Vagina (tissue), 2 donors: ENCODE measurements around the gene ADGRL3. TPM values are rescaled to one million over a fixed set of nuclear protein-coding genes. Genes with fewer than 3 reads are reported as not detected.

Experiments used
- DNase-seq, 2 donors: peaks; one replicate each; pipeline ENCODE4 v3.0.0-alpha.2; 2017; ENCODE audit errors: extremely low spot score in 2 of 2
- H3K27ac ChIP-seq: fragments of 200-600 bp; sonication (generic); one replicate; pipeline ENCODE4 v1.5.1; 2019
- H3K27me3 ChIP-seq: fragments of 200-600 bp; sonication (generic); one replicate; pipeline ENCODE4 v1.5.1; 2019
- H3K36me3 ChIP-seq, 2 donors: fragments of 200-600 bp; sonication (generic); one replicate each; pipeline ENCODE4 v1.5.1; 2017 to 2019
- H3K4me1 ChIP-seq: fragments of 200-600 bp; sonication (generic); one replicate; pipeline ENCODE4 v1.5.1; 2019
- H3K4me3 ChIP-seq, 2 donors: fragments of 200-600 bp; sonication (generic); 1 replicate in 1 of 2; 2 replicates in 1 of 2; pipeline ENCODE4 v1.5.1; 2016 to 2019
- H3K9me3 ChIP-seq: fragments of 200-600 bp; sonication (generic); one replicate; pipeline ENCODE4 v1.5.1; 2019
- POLR2A ChIP-seq, 2 donors: fragments of 450-650 bp; IDR thresholded peaks; one replicate each; pipeline ENCODE4 v1.6.1; 2017; ENCODE audit warnings: antibody characterized with exemption in 2 of 2, mild to moderate bottlenecking in 2 of 2, moderate library complexity in 2 of 2
- POLR2AphosphoS5 ChIP-seq, 2 donors: sonication (generic); formaldehyde crosslinking; IDR thresholded peaks; one replicate each; pipeline ENCODE4 v1.9.0; 2017; ENCODE audit warnings: antibody characterized with exemption in 2 of 2, mild to moderate bottlenecking in 2 of 2, low read depth in 1 of 2; ENCODE audit not compliant: insufficient read depth in 1 of 2
- intact Hi-C: fragments of 100-400 bp; cut with DNase I; formaldehyde crosslinking; loops from one replicate; pipeline ENCODE4 v1.15.1; 2023
- total RNA-seq: library from RNA; depleted of rRNA; stranded (reverse); fragments of >200 nt; gene quantifications from one replicate; pipeline ENCODE4 v1.2.3, GENCODE V29; 2016
- TF ChIP-seq, protein P1 (sequence below), 3 experiments: fragments of 450-650 bp in 2 of 3; fragments of 200-600 bp in 1 of 3; sonication (generic) in 1 of 3; IDR thresholded peaks; one replicate each; pipeline ENCODE4 v1.5.1; 2017 to 2019; ENCODE audit warnings: antibody characterized with exemption in 3 of 3, mild to moderate bottlenecking in 2 of 3, moderate library complexity in 2 of 3

Gene ADGRL3
- total RNA-seq, 1 donor from 2014 or later, result 16.9 TPM

DNA sequence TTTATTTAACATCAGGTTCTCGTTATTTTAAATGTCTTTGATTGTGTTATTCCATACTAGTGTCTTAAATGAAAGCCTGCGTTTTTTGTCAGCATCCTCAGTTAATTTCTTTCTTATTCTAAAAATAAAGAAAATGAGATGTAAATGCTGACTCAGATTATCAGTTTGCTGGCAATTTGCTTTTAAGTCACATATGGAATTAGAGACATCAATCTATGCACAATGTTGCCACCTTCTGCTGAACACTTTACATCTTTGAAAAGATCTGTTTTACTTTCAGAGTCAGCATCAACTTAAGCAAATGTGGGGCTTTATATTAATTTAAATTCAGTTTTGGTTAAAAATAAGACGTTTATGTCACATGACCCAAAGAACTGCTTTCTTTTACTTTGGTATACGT, 99.2 kb downstream of the ADGRL3 start:
- no peak for TF ChIP-seq POLR2AphosphoS5 (IDR thresholded peaks at IDR 0.05; ENCODE audit: insufficient read depth in 1 of 2, low read depth in 1 of 2)
- TF ChIP-seq POLR2A (IDR thresholded peaks at IDR 0.05), result no peak
- TF ChIP-seq, protein P1, sequence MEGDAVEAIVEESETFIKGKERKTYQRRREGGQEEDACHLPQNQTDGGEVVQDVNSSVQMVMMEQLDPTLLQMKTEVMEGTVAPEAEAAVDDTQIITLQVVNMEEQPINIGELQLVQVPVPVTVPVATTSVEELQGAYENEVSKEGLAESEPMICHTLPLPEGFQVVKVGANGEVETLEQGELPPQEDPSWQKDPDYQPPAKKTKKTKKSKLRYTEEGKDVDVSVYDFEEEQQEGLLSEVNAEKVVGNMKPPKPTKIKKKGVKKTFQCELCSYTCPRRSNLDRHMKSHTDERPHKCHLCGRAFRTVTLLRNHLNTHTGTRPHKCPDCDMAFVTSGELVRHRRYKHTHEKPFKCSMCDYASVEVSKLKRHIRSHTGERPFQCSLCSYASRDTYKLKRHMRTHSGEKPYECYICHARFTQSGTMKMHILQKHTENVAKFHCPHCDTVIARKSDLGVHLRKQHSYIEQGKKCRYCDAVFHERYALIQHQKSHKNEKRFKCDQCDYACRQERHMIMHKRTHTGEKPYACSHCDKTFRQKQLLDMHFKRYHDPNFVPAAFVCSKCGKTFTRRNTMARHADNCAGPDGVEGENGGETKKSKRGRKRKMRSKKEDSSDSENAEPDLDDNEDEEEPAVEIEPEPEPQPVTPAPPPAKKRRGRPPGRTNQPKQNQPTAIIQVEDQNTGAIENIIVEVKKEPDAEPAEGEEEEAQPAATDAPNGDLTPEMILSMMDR (IDR thresholded peaks at IDR 0.05), result no peak
- no peak for DNase-seq
- Histone ChIP-seq H3K4me1 (no peaks in the 10 kb centered on the region), H3K27me3 (no peaks in the 10 kb centered on the region), H3K27ac (no peak overlapping the region), H3K36me3 (no peaks in the 10 kb centered on the region), H3K9me3 (no peaks in the 10 kb centered on the region), H3K4me3 (no peak overlapping the region)
- intact Hi-C loops, result no loop called here

DNA sequence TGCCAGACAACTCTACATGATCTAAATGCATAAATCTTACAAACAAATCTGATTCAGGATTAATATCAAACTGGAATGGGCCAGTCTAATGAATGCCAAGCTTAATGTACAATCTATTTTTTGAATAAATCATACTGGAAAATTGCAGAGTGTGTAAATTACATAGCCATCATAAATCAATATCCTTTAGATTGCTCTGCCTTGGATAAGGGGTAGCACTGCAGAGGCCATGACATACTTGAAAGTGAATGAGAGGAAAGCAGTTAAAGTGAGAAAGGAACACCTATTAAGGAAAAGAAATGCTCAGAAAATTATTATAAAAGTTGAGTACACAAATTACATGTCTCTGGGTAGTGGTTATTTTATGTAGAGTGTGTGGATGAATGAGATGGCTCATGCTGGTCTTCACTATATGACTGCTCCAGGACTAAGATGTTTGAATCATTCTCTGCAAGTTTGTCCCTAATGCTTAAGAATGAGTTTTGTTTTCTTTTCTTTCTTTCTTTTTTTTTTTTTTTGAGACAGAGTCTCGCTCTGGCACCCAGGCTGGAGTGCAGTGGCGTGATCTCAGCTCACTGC, 100.2 kb downstream of the ADGRL3 start:
- TF ChIP-seq POLR2A (IDR thresholded peaks at IDR 0.05) (no peak), POLR2AphosphoS5 (IDR thresholded peaks at IDR 0.05; ENCODE audit: insufficient read depth in 1 of 2, low read depth in 1 of 2) (no peak)
- TF ChIP-seq, protein P1 (IDR thresholded peaks at IDR 0.05), result no peak
- intact Hi-C loops, result no loop called here
- H3K4me1 ChIP-seq, result no peaks in the 10 kb centered on the region

GRCh38 chr4:61301271-61301670, 101.1 kb downstream of the ADGRL3 start:
- TF ChIP-seq, protein P1 (IDR thresholded peaks at IDR 0.05), result no peak
- TF ChIP-seq POLR2AphosphoS5 (IDR thresholded peaks at IDR 0.05; ENCODE audit: insufficient read depth in 1 of 2, low read depth in 1 of 2) (no peak), POLR2A (IDR thresholded peaks at IDR 0.05) (no peak)
- DNase-seq, result no peak
- no peak overlapping the region for H3K27ac ChIP-seq
- H3K4me3 ChIP-seq, result no peak overlapping the region
- no peaks in the 10 kb centered on the region for H3K36me3 ChIP-seq
- no peaks in the 10 kb centered on the region for H3K9me3 ChIP-seq
- H3K4me1 ChIP-seq, result no peaks in the 10 kb centered on the region
- no peaks in the 10 kb centered on the region for H3K27me3 ChIP-seq
- intact Hi-C loops, result no loop called here

More for the DNA sequence above, 100.2 kb downstream of the ADGRL3 start:
- no peaks in the 10 kb centered on the region for H3K27me3 ChIP-seq
- no peak overlapping the region for H3K4me3 ChIP-seq
- no peaks in the 10 kb centered on the region for H3K36me3 ChIP-seq
- H3K9me3 ChIP-seq, result no peaks in the 10 kb centered on the region
- DNase-seq, result no peak
- no peak overlapping the region for H3K27ac ChIP-seq

- H3K36me3 ChIP-seq, result no peaks in the 10 kb centered on the region
- TF ChIP-seq POLR2AphosphoS5 (IDR thresholded peaks at IDR 0.05; ENCODE audit: insufficient read depth in 1 of 2, low read depth in 1 of 2) (no peak), POLR2A (IDR thresholded peaks at IDR 0.05) (no peak)
- TF ChIP-seq, protein P1 (IDR thresholded peaks at IDR 0.05), result no peak
- no peaks in the 10 kb centered on the region for H3K9me3 ChIP-seq
- no peaks in the 10 kb centered on the region for H3K27me3 ChIP-seq
- no peak for DNase-seq
- H3K4me1 ChIP-seq, result no peaks in the 10 kb centered on the region
- no peak overlapping the region for H3K27ac ChIP-seq
- intact Hi-C loops, result no loop called here
- no peak overlapping the region for H3K4me3 ChIP-seq
Observed at GRCh38 chr4:61308033-61308432, 107.9 kb downstream of the ADGRL3 start.

GRCh38 chr4:61309616-61310015, 109.5 kb downstream of the ADGRL3 start:
- H3K36me3 ChIP-seq, result no peaks in the 10 kb centered on the region
- H3K27me3 ChIP-seq, result no peaks in the 10 kb centered on the region
- H3K4me3 ChIP-seq, result no peak overlapping the region
- H3K9me3 ChIP-seq, result no peaks in the 10 kb centered on the region
- no peak overlapping the region for H3K27ac ChIP-seq
- TF ChIP-seq POLR2A (IDR thresholded peaks at IDR 0.05) (no peak), POLR2AphosphoS5 (IDR thresholded peaks at IDR 0.05; ENCODE audit: insufficient read depth in 1 of 2, low read depth in 1 of 2) (no peak)
- TF ChIP-seq, protein P1 (IDR thresholded peaks at IDR 0.05), result no peak
- DNase-seq, result no peak
- intact Hi-C loops, result no loop called here
- H3K4me1 ChIP-seq, result no peaks in the 10 kb centered on the region
